HCT116 (cell line): ENCODE results near the gene EGFR. TPM values are rescaled to one million over a fixed set of nuclear protein-coding genes. Genes with fewer than 3 reads are reported as not detected.

Experiments used
- ATAC-seq: fragments of 200-7000 bp; cut with Tn5 transposase; 2 replicates; pipeline ENCODE4 v1.9.1; 2020; ENCODE audit warnings: mild to moderate bottlenecking, moderate library complexity
- BruUV-seq: library from RNA; stranded (reverse); fragments of 400-500 nt; replicated peaks from 2 replicates; lab custom pipeline; 2021; lab: Mats Ljungman, UMichigan
- CTCF ChIA-PET: fragments of 300-600 bp; sonication (Branson Sonifier 250); formaldehyde crosslinking; loops from one replicate; lab custom pipeline; 2021; ENCODE audit warnings: antibody characterized with exemption; lab: Charles Lee
- POLR2A ChIA-PET: fragments of 300-600, 350-600 bp; sonication (Branson Sonifier 250); formaldehyde crosslinking; loops from one replicate; lab custom pipeline; 2021; ENCODE audit warnings: antibody characterized with exemption; lab: Charles Lee
- RAD21 ChIA-PET, 2 experiments: fragments of 300-600 bp; sonication (Branson Sonifier 250); formaldehyde crosslinking; loops; one replicate each; lab custom pipeline; 2023; ENCODE audit warnings: low total read pairs in 2 of 2; ENCODE audit not compliant: uncharacterized antibody in 2 of 2, unreplicated experiment in 2 of 2, low non-redundant PET in 1 of 2; lab: Charles Lee
- DNase-seq: peaks from one replicate; pipeline ENCODE4 v3.0.0-alpha.2; 2010; ENCODE audit warnings: low read depth, low spot score
- H2AFZ ChIP-seq: fragments of 200-600 bp; shearing (Covaris generic), sonication (generic); 2 replicates; pipeline ENCODE4 v1.6.1; 2017; ENCODE audit warnings: low read depth, mixed run types, mixed read lengths, antibody characterized with exemption, low read length; ENCODE audit not compliant: poor library complexity, severe bottlenecking
- H3K27ac ChIP-seq: 2 replicates; pipeline ENCODE4 v1.5.1; 2012; ENCODE audit warnings: low read depth, low read length
- H3K27me3 ChIP-seq: fragments of 200-600 bp; sonication (generic); 2 replicates; pipeline ENCODE4 v1.6.1; 2016; ENCODE audit warnings: mixed run types, low read length, mixed read lengths; ENCODE audit not compliant: insufficient read depth
- H3K36me3 ChIP-seq, 2 experiments: fragments of 200-500 bp in 1 of 2; fragments of 200-600 bp in 1 of 2; sonication (Bioruptor generic) in 1 of 2; sonication (generic) in 1 of 2; 2 replicates each; pipeline versions ENCODE4 v1.5.1 to v1.6.1; 2014 to 2016; ENCODE audit warnings: low read length in 2 of 2, inconsistent platforms in 1 of 2, mixed read lengths in 1 of 2, mixed run types in 1 of 2; ENCODE audit not compliant: insufficient read depth in 2 of 2, control insufficient read depth in 1 of 2
- H3K4me1 ChIP-seq, 2 experiments: fragments of 200-600 bp in 1 of 2; sonication (generic) in 1 of 2; 2 replicates each; pipeline versions ENCODE4 v1.5.1 to v1.6.1; 2012 to 2017; ENCODE audit warnings: low read length in 2 of 2, inconsistent platforms in 1 of 2, mild to moderate bottlenecking in 1 of 2, mixed read lengths in 1 of 2, mixed run types in 1 of 2, moderate library complexity in 1 of 2; ENCODE audit not compliant: insufficient read depth in 2 of 2, control insufficient read depth in 1 of 2
- H3K4me2 ChIP-seq: fragments of 200-600 bp; sonication (generic); 2 replicates; pipeline ENCODE4 v1.6.1; 2017; ENCODE audit warnings: mixed run types, low read length, mixed read lengths
- H3K4me3 ChIP-seq, 2 experiments: fragments of 200-600 bp in 1 of 2; sonication (generic) in 1 of 2; replicated peaks in 1 of 2; 2 replicates each; pipeline ENCODE4 v1.5.1; 2011 to 2016; ENCODE audit warnings: low read length in 2 of 2, control low read depth in 1 of 2, low read depth in 1 of 2, mild to moderate bottlenecking in 1 of 2, mixed read lengths in 1 of 2, mixed run types in 1 of 2
- H3K79me2 ChIP-seq: fragments of 200-600 bp; sonication (generic); 2 replicates; pipeline ENCODE4 v1.6.1; 2017; ENCODE audit warnings: mild to moderate bottlenecking, mixed run types, low read length, moderate library complexity, mixed read lengths; ENCODE audit not compliant: insufficient read depth
- H3K9ac ChIP-seq: fragments of 200-600 bp; sonication (generic); 2 replicates; pipeline ENCODE4 v1.6.1; 2016; ENCODE audit warnings: low read length, mixed read lengths
- H3K9me2 ChIP-seq: fragments of 200-600 bp; sonication (generic), shearing (Covaris generic); 2 replicates; pipeline ENCODE4 v1.6.1; 2017; ENCODE audit warnings: mixed run types, mild to moderate bottlenecking, moderate library complexity; ENCODE audit not compliant: insufficient read depth
- H3K9me3 ChIP-seq, 2 experiments: fragments of 200-500 bp in 1 of 2; fragments of 200-600 bp in 1 of 2; sonication (Bioruptor generic) in 1 of 2; sonication (generic) in 1 of 2; 2 replicates each; pipeline ENCODE4 v1.6.1; 2014 to 2017; ENCODE audit warnings: low read length in 2 of 2, mixed read lengths in 2 of 2, inconsistent platforms in 1 of 2, low read depth in 1 of 2, mild to moderate bottlenecking in 1 of 2, mixed run types in 1 of 2, moderate library complexity in 1 of 2; ENCODE audit not compliant: control insufficient read depth in 1 of 2, insufficient read depth in 1 of 2
- H4K20me1 ChIP-seq: fragments of 200-600 bp; sonication (generic), shearing (Covaris generic); 2 replicates; pipeline ENCODE4 v1.6.1; 2017; ENCODE audit warnings: mixed run types, mild to moderate bottlenecking, moderate library complexity; ENCODE audit not compliant: insufficient read depth
- ATF3 ChIP-seq: IDR thresholded peaks from 2 replicates; pipeline ENCODE4 v1.6.1; 2012
- CBX3 ChIP-seq: IDR thresholded peaks from 2 replicates; pipeline ENCODE4 v1.6.1; 2012; ENCODE audit warnings: low read depth
- CEBPB ChIP-seq: IDR thresholded peaks from 2 replicates; pipeline ENCODE4 v1.6.1; 2012; ENCODE audit warnings: low read depth
- CTCF ChIP-seq, 3 experiments: fragments of 200-600 bp in 1 of 3; sonication (generic) in 1 of 3; IDR thresholded peaks in 2 of 3; conservative IDR thresholded peaks in 1 of 3; 2 replicates each; pipeline ENCODE4 v1.5.1; 2012 to 2017; ENCODE audit warnings: low read depth in 2 of 3, low read length in 2 of 3, antibody characterized with exemption in 1 of 3, borderline replicate concordance in 1 of 3, control low read depth in 1 of 3, mild to moderate bottlenecking in 1 of 3, mixed read lengths in 1 of 3, mixed run types in 1 of 3, moderate library complexity in 1 of 3; ENCODE audit not compliant: insufficient read depth in 1 of 3
- ELF1 ChIP-seq: IDR thresholded peaks from 2 replicates; pipeline ENCODE4 v1.6.1; 2012; ENCODE audit warnings: low read depth, borderline replicate concordance
- EZH2phosphoT487 ChIP-seq: fragments of 200-600 bp; IDR thresholded peaks from 2 replicates; pipeline ENCODE4 v1.6.1; 2018; ENCODE audit warnings: antibody characterized with exemption, borderline replicate concordance
- MAX ChIP-seq: IDR thresholded peaks from 2 replicates; pipeline ENCODE4 v1.6.1; 2012
- RAD21 ChIP-seq: IDR thresholded peaks from 2 replicates; pipeline ENCODE4 v1.6.1; 2012; ENCODE audit warnings: low read depth, mild to moderate bottlenecking
- REST ChIP-seq: IDR thresholded peaks from 2 replicates; pipeline ENCODE4 v1.6.1; 2012; ENCODE audit warnings: low read depth
- SIN3A ChIP-seq: IDR thresholded peaks from 2 replicates; pipeline ENCODE4 v1.6.1; 2012; ENCODE audit warnings: low read depth
- SP1 ChIP-seq: IDR thresholded peaks from 2 replicates; pipeline ENCODE4 v1.6.1; 2012; ENCODE audit warnings: low read depth
- TCF7L2 ChIP-seq: IDR thresholded peaks from 2 replicates; pipeline ENCODE4 v1.7.0; 2011; ENCODE audit warnings: borderline replicate concordance, inconsistent platforms; ENCODE audit not compliant: insufficient read depth, insufficient read length; ENCODE audit errors: extremely low read depth
- ZBTB33 ChIP-seq: IDR thresholded peaks from 2 replicates; pipeline ENCODE4 v1.6.1; 2011; ENCODE audit warnings: mild to moderate bottlenecking, low read length, moderate library complexity; ENCODE audit not compliant: insufficient replicate concordance; ENCODE audit errors: extremely low read depth
- ZFX ChIP-seq: fragments of 450-650 bp; IDR thresholded peaks from 2 replicates; pipeline ENCODE4 v1.6.1; 2017
- ZNF274 ChIP-seq: fragments of 200-500 bp; sonication (Bioruptor generic); IDR thresholded peaks from 2 replicates; pipeline ENCODE4 v1.6.1; 2014; ENCODE audit warnings: mild to moderate bottlenecking, low read depth, low read length, inconsistent platforms
- intact Hi-C: fragments of 100-400 bp; cut with micrococcal nuclease; formaldehyde crosslinking; loops from 2 replicates; pipeline ENCODE4 v1.10.0; 2022
- total RNA-seq: library from RNA; stranded (reverse); gene quantifications from one replicate; pipeline ENCODE4 v1.2.1, GENCODE V29; 2021; ENCODE audit not compliant: unreplicated experiment

Gene EGFR
- total RNA-seq, 1 experiment from 2014 or later, result 71.5 TPM

GRCh38 chr7:55060085-55060484 lies 41.3 kb downstream of the EGFR start:
- POLR2A ChIA-PET, result no interaction called here
- TF ChIP-seq ZBTB33, result no peak
- no peak for TF ChIP-seq SIN3A
- TF ChIP-seq ELF1, result no peak
- no peak for TF ChIP-seq EZH2phosphoT487
- TF ChIP-seq CTCF (IDR thresholded peaks at IDR 0.05 in 2 of 3, conservative IDR thresholded peaks at IDR 0.05 in 1 of 3; ENCODE audit: borderline replicate concordance in 1 of 3, insufficient read depth in 1 of 3, low read depth in 2 of 3, low read length in 2 of 3), result no peak
- TF ChIP-seq RAD21, result no peak
- TF ChIP-seq ATF3, result no peak
- TF ChIP-seq CEBPB, result no peak
- TF ChIP-seq TCF7L2, result no peak
- TF ChIP-seq ZFX, result no peak
- no peak for TF ChIP-seq SP1
- no peak for TF ChIP-seq REST
- no peak for TF ChIP-seq CBX3
- TF ChIP-seq MAX, result no peak
- TF ChIP-seq ZNF274, result no peak
- no peak overlapping the region for H3K27ac ChIP-seq

More at GRCh38 chr7:55060085-55060484, 41.3 kb downstream of the EGFR start:
- no peak overlapping the region for H3K9ac ChIP-seq
- no peaks in the 10 kb centered on the region for H3K9me2 ChIP-seq
- H3K79me2 ChIP-seq, result peaks cover 92% of the 10 kb centered on the region
- H4K20me1 ChIP-seq, result no peaks in the 10 kb centered on the region
- H3K4me2 ChIP-seq, result no peak overlapping the region
- intact Hi-C loops, result no loop called here
- peaks cover 20 to 56% of the 10 kb centered on the region in 2 experiments for H3K4me1 ChIP-seq
- no peak overlapping the region for H3K4me3 ChIP-seq
- no peak overlapping the region for H2AFZ ChIP-seq
- no peak for ATAC-seq
- H3K27me3 ChIP-seq, result no peaks in the 10 kb centered on the region
- BruUV-seq, result no TSS peak
- RAD21 ChIA-PET, result no interaction called here
- H3K9me3 ChIP-seq, result no peaks in the 10 kb centered on the region
- DNase-seq, result no peak
- CTCF ChIA-PET, result no interaction called here
- no peaks in the 10 kb centered on the region for H3K36me3 ChIP-seq
